ENCODE measurements around the gene DIP2C.
"Not testable (repeated sequence)": the region's sequence is repeated elsewhere in the genome, so short reads cannot be mapped to it uniquely, and the experiment has no call there.

Gene DIP2C

GRCh38 chr10:479706-480497 is 209.6 kb downstream of the DIP2C start:
- not testable (repeated sequence) for DNase-seq (ENCODE audit: low spot score)

- DNase-seq (ENCODE audit: low spot score) = no peak
Measured at GRCh38 chr10:478471-479245, 210.8 kb downstream of the DIP2C start.

DNA sequence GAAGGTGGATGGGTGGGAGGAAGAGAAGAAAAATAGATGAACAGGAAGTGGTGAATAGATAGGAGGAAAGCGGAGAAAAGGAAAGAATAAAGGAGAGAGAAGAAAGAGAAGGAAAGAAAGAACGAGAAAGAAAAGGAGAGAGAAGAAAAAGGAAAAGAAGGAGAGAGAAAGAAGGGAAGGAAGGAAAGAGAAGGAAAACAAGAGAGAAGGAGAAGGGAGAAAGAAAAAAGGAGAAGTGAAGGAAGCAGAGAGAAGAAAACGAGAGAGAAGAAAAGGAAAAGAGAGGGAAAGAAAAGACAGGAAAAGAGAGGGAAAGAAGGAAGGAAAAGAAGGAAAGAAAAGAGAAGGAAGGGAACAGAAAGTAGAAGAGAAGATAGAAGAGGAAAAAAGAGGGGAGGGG is 211.8 kb downstream of the DIP2C start:
- DNase-seq (ENCODE audit: low spot score) = no peak

GRCh38 chr10:476455-476780 is 213.1 kb downstream of the DIP2C start:
- no peak for DNase-seq (ENCODE audit: low spot score)

DNA sequence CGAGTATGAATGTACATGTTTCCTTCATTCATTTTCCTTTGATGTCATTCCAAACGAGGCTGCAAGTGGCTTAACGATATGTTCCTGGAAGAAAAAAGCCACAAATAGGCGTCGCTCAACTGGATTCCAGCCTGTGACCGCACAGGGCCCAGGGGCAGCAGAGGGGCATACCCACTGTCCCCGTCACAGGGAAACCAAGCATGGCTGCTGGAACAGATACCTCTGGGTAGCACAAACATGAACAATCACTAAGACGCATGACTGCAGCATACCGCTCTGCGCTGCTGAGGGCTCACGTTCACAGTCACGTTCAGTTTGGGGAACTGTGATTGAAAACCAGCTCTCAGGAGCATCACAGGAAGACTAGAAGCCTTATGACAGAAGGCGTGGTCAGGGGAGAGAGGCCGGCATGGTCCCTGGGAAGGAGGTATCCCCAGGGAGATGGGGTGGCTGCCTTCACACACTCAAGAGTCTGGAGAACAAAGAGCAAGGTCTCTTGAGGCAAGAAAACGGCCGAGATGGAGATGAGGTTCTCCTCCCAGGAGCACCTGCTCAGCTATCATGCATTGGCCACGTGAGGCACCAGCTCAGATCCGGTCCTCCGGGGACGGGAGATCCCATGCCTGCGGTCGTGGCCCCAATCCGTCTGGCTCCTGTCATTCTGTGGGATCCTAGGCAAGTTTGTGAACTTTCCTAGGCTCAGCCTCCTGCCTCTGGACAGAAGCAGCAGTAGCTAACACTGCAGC is 213.6 kb downstream of the DIP2C start:
- no peak for DNase-seq (ENCODE audit: low spot score)

DNA sequence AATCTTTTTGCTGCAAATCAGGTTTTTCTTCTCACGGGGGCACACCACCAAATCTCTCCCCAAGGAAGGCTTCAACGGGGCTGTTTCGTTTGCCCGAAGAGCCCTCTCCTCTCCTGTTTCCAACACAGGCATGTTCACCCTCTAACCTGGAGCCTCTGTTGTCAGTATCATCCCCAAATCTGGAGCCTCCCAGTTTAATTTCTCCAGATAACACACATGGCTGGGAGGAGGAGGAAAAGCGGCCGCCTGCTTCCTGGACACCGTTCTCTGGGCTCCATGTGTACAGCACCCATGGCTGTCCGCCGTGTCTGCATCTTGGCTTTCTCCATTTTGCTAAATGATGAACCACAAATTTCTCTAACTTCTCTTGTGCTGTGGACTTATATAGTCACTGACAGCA is 214.5 kb downstream of the DIP2C start:
- no peak for DNase-seq (ENCODE audit: low spot score)

- no peak for DNase-seq (ENCODE audit: low spot score)
Measured at GRCh38 chr10:474406-474805, 215.1 kb downstream of the DIP2C start.

DNA sequence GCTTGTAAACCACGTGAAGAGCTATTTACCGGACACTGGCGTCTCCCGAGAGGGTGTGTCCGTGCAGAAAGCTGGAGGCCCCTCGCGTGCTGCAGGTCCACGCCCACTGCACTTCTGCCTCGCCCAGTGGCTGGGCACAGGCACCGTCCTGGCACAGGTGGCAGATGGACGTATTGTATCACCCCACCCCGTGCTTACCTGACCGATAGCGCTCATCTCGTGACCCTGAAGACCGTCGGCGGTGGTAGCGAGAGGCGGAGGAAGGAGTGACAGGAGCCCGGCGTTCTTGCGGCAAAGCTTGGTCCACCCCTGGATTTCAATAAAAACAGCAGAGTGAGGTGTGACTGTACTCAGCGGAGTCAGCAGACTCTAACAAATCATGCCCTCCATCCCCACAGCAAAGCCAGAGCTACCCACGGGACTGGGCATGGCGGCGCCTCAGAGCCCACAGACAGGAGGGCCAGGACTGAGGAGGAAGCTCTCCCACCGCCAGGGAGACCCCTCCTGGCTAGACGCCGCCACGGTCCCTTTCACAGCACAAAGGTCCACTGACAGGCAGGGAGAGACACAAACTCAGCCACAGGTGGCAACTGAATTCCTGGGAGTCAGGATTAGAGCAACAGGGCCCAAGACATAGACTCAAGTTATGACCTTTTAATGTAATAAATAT is 217.1 kb downstream of the DIP2C start:
- DNase-seq (ENCODE audit: low spot score) = no peak

DNA sequence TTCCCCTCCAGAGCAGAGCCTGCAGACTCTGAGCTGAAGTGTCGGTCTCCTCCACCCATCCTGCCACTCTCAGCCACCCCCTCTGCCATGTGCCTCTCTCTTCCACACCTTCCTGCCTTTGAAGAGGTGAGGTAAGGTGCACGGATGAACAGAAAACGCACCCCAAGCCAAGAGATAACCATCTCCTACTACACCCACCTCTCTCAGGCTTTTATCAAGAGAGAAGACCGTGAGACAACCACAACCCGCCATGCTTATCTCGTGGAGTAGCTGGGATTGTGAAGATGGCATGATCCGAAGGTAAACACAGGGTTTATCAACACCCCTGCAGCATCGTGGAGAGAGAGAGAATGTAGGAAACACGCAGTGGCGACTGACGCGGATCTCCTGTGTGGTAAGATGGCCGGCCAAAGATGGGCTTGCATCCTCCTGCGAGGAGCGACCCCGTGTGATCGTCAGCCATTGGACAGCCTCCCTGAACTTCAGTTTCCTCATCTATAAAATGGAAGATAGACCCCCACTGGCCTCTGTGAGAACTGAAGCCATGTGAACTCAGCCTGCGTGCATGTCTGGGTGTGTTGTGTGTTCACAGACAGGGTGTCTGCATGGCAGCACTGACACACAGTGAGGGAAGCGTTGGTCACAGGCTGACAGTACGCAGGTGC is 219.0 kb downstream of the DIP2C start:
- DNase-seq (ENCODE audit: low spot score) = no peak

GRCh38 chr10:469947-470338 is 219.5 kb downstream of the DIP2C start:
- DNase-seq (ENCODE audit: low spot score) = no peak

DNA sequence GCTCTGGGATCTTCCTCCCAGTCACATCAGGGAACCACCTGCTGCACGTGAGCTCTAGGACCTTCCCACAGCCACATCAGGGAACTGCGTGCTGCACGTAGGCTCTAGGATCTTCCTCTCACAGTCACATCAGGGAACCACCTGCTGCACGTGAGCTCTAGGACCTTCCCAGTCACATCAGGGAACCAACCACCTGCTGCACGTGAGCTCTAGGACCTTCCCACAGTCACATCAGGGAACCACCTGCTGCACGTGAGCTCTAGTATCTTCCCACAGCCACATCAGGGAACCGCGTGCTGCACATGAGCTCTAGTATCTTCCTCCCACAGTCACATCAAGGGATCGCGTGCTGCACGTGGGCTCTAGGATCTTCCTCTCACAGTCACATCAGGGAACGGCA is 229.7 kb downstream of the DIP2C start:
- no peak for DNase-seq (ENCODE audit: low spot score)

GRCh38 chr10:458421-458851 is 231.0 kb downstream of the DIP2C start:
- DNase-seq (ENCODE audit: low spot score) = no peak

GRCh38 chr10:456486-456885 is 233.0 kb downstream of the DIP2C start:
- DNase-seq (ENCODE audit: low spot score) = no peak

GRCh38 chr10:454860-455259 is 234.6 kb downstream of the DIP2C start:
- no peak for DNase-seq (ENCODE audit: low spot score)

DNA sequence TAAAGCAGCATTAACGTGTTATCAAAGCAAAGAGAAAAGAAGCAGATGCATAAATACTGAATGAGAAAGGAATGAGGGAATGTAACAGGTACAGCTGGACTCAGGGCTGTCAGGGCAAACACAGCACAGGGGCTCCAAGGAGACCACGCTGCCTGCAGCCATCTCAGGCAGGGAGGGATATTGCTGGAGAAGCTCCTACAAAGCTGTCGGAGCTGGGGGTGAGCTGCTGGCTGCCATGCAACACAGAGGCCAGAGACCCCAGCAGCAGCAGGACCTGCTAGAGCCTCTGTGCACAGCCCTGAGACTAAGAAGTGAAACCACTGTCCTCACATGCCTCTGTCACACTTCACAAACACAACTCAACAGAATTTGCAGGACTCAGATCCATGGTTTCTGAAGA is 235.8 kb downstream of the DIP2C start:
- DNase-seq (ENCODE audit: low spot score) = no peak

- no peak for DNase-seq (ENCODE audit: low spot score)
Measured at GRCh38 chr10:452512-453426, 236.7 kb downstream of the DIP2C start.

DNA sequence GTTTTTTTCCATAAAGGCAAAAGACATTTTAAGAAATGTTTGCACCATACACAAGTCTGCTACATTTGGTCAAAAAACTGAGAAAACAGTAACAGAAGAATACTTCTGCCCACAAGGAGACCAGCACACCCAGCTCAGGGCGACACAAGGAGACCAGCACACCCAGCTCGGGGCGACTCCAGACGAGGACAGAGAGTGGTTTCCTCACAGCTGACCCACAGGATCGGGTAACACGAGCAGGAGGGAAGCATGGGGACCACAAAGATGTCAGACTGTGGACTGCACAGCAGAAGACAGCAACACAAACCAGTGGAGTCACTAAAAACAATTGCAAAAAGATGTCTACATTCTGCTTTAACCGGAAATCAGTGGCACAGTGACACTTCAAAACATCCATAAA is 237.6 kb downstream of the DIP2C start:
- no peak for DNase-seq (ENCODE audit: low spot score)

DNA sequence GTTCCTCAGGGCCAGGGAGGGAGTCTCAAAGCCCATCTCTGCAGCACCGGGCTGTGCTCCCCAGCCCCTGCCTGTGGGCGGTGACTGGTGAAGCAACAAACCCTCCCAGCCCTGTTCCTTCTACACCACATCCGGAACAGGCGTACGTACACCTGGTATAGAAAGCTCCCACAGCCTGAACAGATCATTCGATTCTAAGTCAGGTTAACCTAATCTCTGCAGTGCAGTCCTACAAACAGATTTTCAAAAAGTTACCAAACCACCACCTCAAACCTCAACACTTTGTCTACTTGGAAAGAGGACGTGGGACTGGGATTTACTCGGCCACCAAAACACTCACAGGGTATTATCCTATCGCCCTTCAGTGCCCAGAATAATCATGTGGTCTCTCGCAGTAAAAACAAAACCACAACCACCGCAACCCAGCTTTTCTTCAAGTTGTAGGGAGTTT is 238.4 kb downstream of the DIP2C start:
- DNase-seq (ENCODE audit: low spot score) = no peak

DNA sequence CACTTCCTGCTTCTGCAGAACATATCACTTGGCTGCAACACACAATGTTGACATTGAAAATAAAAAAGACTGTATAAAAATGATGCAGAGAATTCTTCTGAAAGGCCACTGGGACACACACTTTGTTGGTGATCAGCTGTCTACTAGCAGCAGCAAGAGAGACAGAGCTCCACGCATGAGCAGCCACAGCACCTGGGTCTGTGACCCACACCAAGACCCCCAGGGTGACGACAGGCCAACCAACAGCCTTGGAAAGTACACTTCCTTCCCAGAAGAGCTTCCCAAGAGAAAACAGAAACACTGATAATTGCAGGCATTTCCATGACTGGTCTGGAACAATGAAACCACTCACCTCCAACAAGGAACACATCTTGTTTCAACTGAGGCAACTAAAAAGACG is 239.0 kb downstream of the DIP2C start:
- no peak for DNase-seq (ENCODE audit: low spot score)

GRCh38 chr10:449331-449730 is 240.1 kb downstream of the DIP2C start:
- DNase-seq (ENCODE audit: low spot score) = not testable (repeated sequence)

GRCh38 chr10:443459-443858 is 246.0 kb downstream of the DIP2C start:
- no peak for DNase-seq (ENCODE audit: low spot score)
